ENCODE results near the gene LCN6. TPM values are rescaled to one million over a fixed set of nuclear protein-coding genes. Genes with fewer than 3 reads are reported as not detected.

LCN6 gene
- total and polyA plus RNA-seq, 2 of the 13 experiments (the other 11 are each of a cell fraction or from before 2014, with no cell fraction given) = not detected

- TF ChIP-seq AGO1 (IDR thresholded peaks at IDR 0.05; ENCODE audit: low read depth, low read length, poor library complexity, severe bottlenecking) (no peak), KAT7 (CRISPR knock-in tag; IDR thresholded peaks at IDR 0.05; ENCODE audit: borderline replicate concordance) (no peak), ZGPAT (CRISPR knock-in tag; IDR thresholded peaks at IDR 0.05) (no peak), KDM5B (CRISPR knock-in tag; IDR thresholded peaks at IDR 0.05; ENCODE audit: borderline replicate concordance) (peak; percentile 48; the same call in 1 of the 2 replicates), ZBTB20 (CRISPR knock-in tag; IDR thresholded peaks at IDR 0.05; ENCODE audit: borderline replicate concordance, low read depth) (peak; percentile 77; the same call in 1 of the 2 replicates), ZFX (CRISPR knock-in tag; IDR thresholded peaks at IDR 0.05; ENCODE audit: low read depth) (peak; percentile 18; the same call in 1 of the 2 replicates), ZNF773 (CRISPR knock-in tag; IDR thresholded peaks at IDR 0.05; ENCODE audit: borderline replicate concordance) (no peak), ZNF772 (CRISPR knock-in tag; IDR thresholded peaks at IDR 0.05) (no peak), PHF21A (CRISPR knock-in tag; IDR thresholded peaks at IDR 0.05) (peak; percentile 71; the same call in 1 of the 2 replicates), HINFP (CRISPR knock-in tag; IDR thresholded peaks at IDR 0.05; ENCODE audit: low read depth) (no peak; the same call in 1 of the 2 replicates), LCORL (IDR thresholded peaks at IDR 0.05) (no peak), LCORL (CRISPR knock-in tag; IDR thresholded peaks at IDR 0.05) (peak; percentile 62), MYPOP (CRISPR knock-in tag; IDR thresholded peaks at IDR 0.05) (0 out of 2 replicates have a peak, but pooled peaks have one; percentile 72), ZNF34 (CRISPR knock-in tag; IDR thresholded peaks at IDR 0.05; ENCODE audit: borderline replicate concordance) (no peak), HOXA3 (CRISPR knock-in tag; IDR thresholded peaks at IDR 0.05) (peak; percentile 57; the same call in 1 of the 2 replicates), ZNF512 (CRISPR knock-in tag; IDR thresholded peaks at IDR 0.05) (no peak), ZNF205 (CRISPR knock-in tag; IDR thresholded peaks at IDR 0.05) (no peak), ZNF687 (CRISPR knock-in tag; IDR thresholded peaks at IDR 0.05) (peak; percentile 79), MED1 (CRISPR knock-in tag; IDR thresholded peaks at IDR 0.05) (peak; percentile 83), MATR3 (CRISPR knock-in tag; IDR thresholded peaks at IDR 0.05) (no peak)
Measured at GRCh38 chr9:136787690-136788400, 39.5 kb upstream of the LCN6 start (continued).
